ENCODE results near the gene AMPD3.
A peak's percentile ranks its signal among the peaks of the same experiment; 100 is the strongest.

The AMPD3 gene

GRCh38 chr11:10493041-10493663 lies 38.1 kb downstream of the AMPD3 start:
- no peak overlapping the region for H3K27ac Mint-ChIP-seq
- no peak overlapping the region for H3K4me3 Mint-ChIP-seq
- peaks cover 100% of the 10 kb centered on the region for H3K36me3 Mint-ChIP-seq (ENCODE audit: low read depth)
- intact Hi-C loops (cut with micrococcal nuclease) = no loop called here
- H3K4me1 Mint-ChIP-seq (ENCODE audit: low read depth) = peaks cover 30% of the 10 kb centered on the region
- no peaks in the 10 kb centered on the region for H3K27me3 Mint-ChIP-seq
- H3K9me3 Mint-ChIP-seq = no peaks in the 10 kb centered on the region

- Mint-ChIP-seq H3K27me3 (no peaks in the 10 kb centered on the region), H3K9me3 (no peaks in the 10 kb centered on the region), H3K27ac (no peak overlapping the region), H3K4me1 (ENCODE audit: low read depth) (peaks cover 17% of the 10 kb centered on the region), H3K4me3 (no peak overlapping the region), H3K36me3 (ENCODE audit: low read depth) (peaks cover 100% of the 10 kb centered on the region)
- intact Hi-C loops (cut with micrococcal nuclease) = no loop called here
These were observed 39.8 kb downstream of the AMPD3 start for GRCh38 chr11:10494636-10495463.

GRCh38 chr11:10495464-10495786 lies 40.4 kb downstream of the AMPD3 start:
- Mint-ChIP-seq H3K4me3 (no peak overlapping the region), H3K27me3 (no peaks in the 10 kb centered on the region), H3K27ac (no peak overlapping the region), H3K36me3 (ENCODE audit: low read depth) (peaks cover 100% of the 10 kb centered on the region), H3K4me1 (ENCODE audit: low read depth) (peaks cover 16% of the 10 kb centered on the region), H3K9me3 (no peaks in the 10 kb centered on the region)
- intact Hi-C loops (cut with micrococcal nuclease) = no loop called here

GRCh38 chr11:10496296-10496936 lies 41.4 kb downstream of the AMPD3 start:
- Mint-ChIP-seq H3K36me3 (ENCODE audit: low read depth) (peaks cover 100% of the 10 kb centered on the region), H3K27ac (no peak overlapping the region), H3K27me3 (no peaks in the 10 kb centered on the region), H3K9me3 (no peaks in the 10 kb centered on the region), H3K4me1 (ENCODE audit: low read depth) (peaks cover 17% of the 10 kb centered on the region), H3K4me3 (no peak overlapping the region)
- intact Hi-C loops (cut with micrococcal nuclease) = no loop called here

- H3K36me3 Mint-ChIP-seq (ENCODE audit: low read depth) = peaks cover 100% of the 10 kb centered on the region
These were observed 42.4 kb downstream of the AMPD3 start for GRCh38 chr11:10497371-10498021.

GRCh38 chr11:10498022-10498400 lies 42.9 kb downstream of the AMPD3 start:
- H3K4me1 Mint-ChIP-seq (ENCODE audit: low read depth) = peaks cover 26% of the 10 kb centered on the region
- H3K36me3 Mint-ChIP-seq (ENCODE audit: low read depth) = peaks cover 100% of the 10 kb centered on the region
- no peak overlapping the region for H3K27ac Mint-ChIP-seq
- no peak overlapping the region for H3K4me3 Mint-ChIP-seq
- intact Hi-C loops (cut with micrococcal nuclease) = no loop called here
- no peaks in the 10 kb centered on the region for H3K9me3 Mint-ChIP-seq
- no peaks in the 10 kb centered on the region for H3K27me3 Mint-ChIP-seq

More at GRCh38 chr11:10497371-10498021, 42.4 kb downstream of the AMPD3 start:
- H3K9me3 Mint-ChIP-seq = no peaks in the 10 kb centered on the region
- H3K4me3 Mint-ChIP-seq = no peak overlapping the region
- H3K27ac Mint-ChIP-seq = no peak overlapping the region
- no peaks in the 10 kb centered on the region for H3K27me3 Mint-ChIP-seq
- intact Hi-C loops (cut with micrococcal nuclease) = no loop called here
- peaks cover 21% of the 10 kb centered on the region for H3K4me1 Mint-ChIP-seq (ENCODE audit: low read depth)

GRCh38 chr11:10498426-10499250 lies 43.6 kb downstream of the AMPD3 start:
- H3K27me3 Mint-ChIP-seq = no peaks in the 10 kb centered on the region
- H3K36me3 Mint-ChIP-seq (ENCODE audit: low read depth) = peaks cover 97% of the 10 kb centered on the region
- H3K9me3 Mint-ChIP-seq = no peaks in the 10 kb centered on the region
- intact Hi-C loops (cut with micrococcal nuclease) = no loop called here
- H3K4me1 Mint-ChIP-seq (ENCODE audit: low read depth) = peaks cover 30% of the 10 kb centered on the region
- no peak overlapping the region for H3K27ac Mint-ChIP-seq
- no peak overlapping the region for H3K4me3 Mint-ChIP-seq

- no peak overlapping the region for H3K4me3 Mint-ChIP-seq
- H3K9me3 Mint-ChIP-seq = no peaks in the 10 kb centered on the region
- peaks cover 95% of the 10 kb centered on the region for H3K36me3 Mint-ChIP-seq (ENCODE audit: low read depth)
- peaks cover 38% of the 10 kb centered on the region for H3K4me1 Mint-ChIP-seq (ENCODE audit: low read depth)
- intact Hi-C loops (cut with micrococcal nuclease) = no loop called here
- H3K27me3 Mint-ChIP-seq = no peaks in the 10 kb centered on the region
- H3K27ac Mint-ChIP-seq = no peak overlapping the region
These were observed 44.4 kb downstream of the AMPD3 start for GRCh38 chr11:10499452-10499851.

- intact Hi-C loops (cut with micrococcal nuclease) = loop anchor here (5.0 kb wide), 2 partner anchors 43 to 88 kb away; partner anchors contain the start of gene AMPD3
- H3K9me3 Mint-ChIP-seq = no peaks in the 10 kb centered on the region
- H3K4me3 Mint-ChIP-seq = no peak overlapping the region
- H3K27ac Mint-ChIP-seq = no peak overlapping the region
- peaks cover 44% of the 10 kb centered on the region for H3K4me1 Mint-ChIP-seq (ENCODE audit: low read depth)
- H3K36me3 Mint-ChIP-seq (ENCODE audit: low read depth) = peaks cover 95% of the 10 kb centered on the region
- no peaks in the 10 kb centered on the region for H3K27me3 Mint-ChIP-seq
These were observed 45.0 kb downstream of the AMPD3 start for GRCh38 chr11:10499874-10500601.

GRCh38 chr11:10500757-10501684 lies 46.0 kb downstream of the AMPD3 start:
- Mint-ChIP-seq H3K9me3 (no peaks in the 10 kb centered on the region), H3K27me3 (no peaks in the 10 kb centered on the region), H3K4me3 (no peak overlapping the region), H3K27ac (no peak overlapping the region), H3K36me3 (ENCODE audit: low read depth) (peaks cover 95% of the 10 kb centered on the region), H3K4me1 (ENCODE audit: low read depth) (peaks cover 49% of the 10 kb centered on the region)
- intact Hi-C loops (cut with micrococcal nuclease) = loop anchor here (5.0 kb wide), 2 partner anchors 44 to 89 kb away; partner anchors contain the start of gene AMPD3

GRCh38 chr11:10502065-10502680 lies 47.1 kb downstream of the AMPD3 start:
- no peaks in the 10 kb centered on the region for H3K27me3 Mint-ChIP-seq
- peak overlapping the region; percentile 32 for H3K4me3 Mint-ChIP-seq
- H3K4me1 Mint-ChIP-seq (ENCODE audit: low read depth) = peaks cover 49% of the 10 kb centered on the region
- peak overlapping the region; percentile 82 for H3K27ac Mint-ChIP-seq
- peaks cover 91% of the 10 kb centered on the region for H3K36me3 Mint-ChIP-seq (ENCODE audit: low read depth)
- H3K9me3 Mint-ChIP-seq = no peaks in the 10 kb centered on the region
- intact Hi-C loops (cut with micrococcal nuclease) = loop anchor here (5.0 kb wide), 2 partner anchors 45 to 90 kb away; partner anchors contain the start of gene AMPD3

Data from dendritic cell treated with granulocyte-macrophage colony-stimulating factor and Interleukin-4, amounts not matched to agents 40 ng/mL and 50 ng/mL, for 4 days (primary cell).